Posterior vena cava (tissue), 2 donors: Measurements from ENCODE around the gene SYK. TPM values are rescaled to one million over a fixed set of nuclear protein-coding genes. Genes with fewer than 3 reads are reported as not detected.
"Not testable (repeated sequence)": the region's sequence is repeated elsewhere in the genome, so short reads cannot be mapped to it uniquely, and the experiment has no call there.

Experiments
- DNase-seq: peaks from one replicate; pipeline ENCODE4 v3.0.0-alpha.2; 2020; ENCODE audit warnings: low spot score
- intact Hi-C, 2 donors: fragments of 100-400 bp; cut with DNase I; formaldehyde crosslinking; loops; one replicate each; pipeline versions ENCODE4 v1.14.1 to v1.14.2; 2022 to 2023
- long read RNA-seq, 2 donors: library from polyadenylated mRNA; unstranded; transcript quantifications; one replicate each; pipeline ENCODE4 v2.0.0, GENCODE V29; 2020 to 2021
- total RNA-seq, 2 donors: library from RNA; stranded (reverse); fragmentation: NEBNext Ultra II Directional; extraction: Animal tissue kit (Norgen Biotek cat#: 25700); gene quantifications; one replicate each; pipeline ENCODE4 v1.2.1, GENCODE V29; 2021
- donor health status: DM: yes; HTN: yes; CAD: no.
- donor health status: DM: yes; HTN: yes; CAD: no.

The SYK gene
- 10 to 100 TPM; 13.2 to 19.5 TPM for total RNA-seq
- long read RNA-seq, donor 1, full-length matches to known transcripts: 9 of 21 reads
- long read RNA-seq, donor 1, partial matches to known transcripts: 6 of 21 reads
- long read RNA-seq, donor 1, other reads (novel, unspliced or antisense): 6 of 21 reads
- long read RNA-seq, donor 2, full-length matches to known transcripts: 13 of 24 reads
- long read RNA-seq, donor 2, partial matches to known transcripts: 7 of 24 reads
- long read RNA-seq, donor 2, other reads (novel, unspliced or antisense): 4 of 24 reads

DNA sequence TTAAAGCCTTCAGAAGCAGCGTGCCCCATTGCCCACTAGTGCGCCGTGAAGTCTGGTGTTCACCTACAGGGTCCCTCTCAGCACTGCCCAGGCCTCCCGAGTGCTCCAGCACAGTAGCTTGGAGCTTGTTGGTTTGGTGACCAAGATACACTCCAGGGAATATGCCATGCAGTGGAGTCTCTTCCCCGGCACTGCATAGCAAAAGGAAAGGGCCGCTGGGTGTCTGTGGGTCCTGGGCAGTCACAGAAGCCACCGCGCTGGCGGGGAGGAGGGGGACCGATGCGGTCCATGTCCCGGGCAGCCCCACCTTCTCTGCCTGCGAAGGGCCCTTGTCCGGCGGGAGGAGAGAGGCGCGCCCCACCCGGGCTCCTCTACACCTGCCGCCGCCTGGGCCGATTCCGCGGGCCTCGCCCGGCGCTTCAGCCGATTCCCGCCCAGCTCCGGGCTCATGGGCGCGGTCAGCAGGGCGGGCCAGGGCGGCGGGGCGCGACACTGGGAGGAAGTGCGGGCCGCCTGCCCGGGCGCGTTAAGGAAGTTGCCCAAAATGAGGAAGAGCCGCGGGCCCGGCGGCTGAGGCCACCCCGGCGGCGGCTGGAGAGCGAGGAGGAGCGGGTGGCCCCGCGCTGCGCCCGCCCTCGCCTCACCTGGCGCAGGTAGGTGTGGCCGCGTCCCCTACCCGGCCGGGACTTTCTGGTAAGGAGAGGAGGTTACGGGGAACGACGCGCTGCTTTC is at the start of gene SYK:
TSS of gene SYK (plus strand) at position 579 of the 732 bp plus-strand sequence. CDS start 42,080 bp downstream, outside the sequence.
- peak; percentile 92 for DNase-seq
- intact Hi-C loops: no loop called here

DNA sequence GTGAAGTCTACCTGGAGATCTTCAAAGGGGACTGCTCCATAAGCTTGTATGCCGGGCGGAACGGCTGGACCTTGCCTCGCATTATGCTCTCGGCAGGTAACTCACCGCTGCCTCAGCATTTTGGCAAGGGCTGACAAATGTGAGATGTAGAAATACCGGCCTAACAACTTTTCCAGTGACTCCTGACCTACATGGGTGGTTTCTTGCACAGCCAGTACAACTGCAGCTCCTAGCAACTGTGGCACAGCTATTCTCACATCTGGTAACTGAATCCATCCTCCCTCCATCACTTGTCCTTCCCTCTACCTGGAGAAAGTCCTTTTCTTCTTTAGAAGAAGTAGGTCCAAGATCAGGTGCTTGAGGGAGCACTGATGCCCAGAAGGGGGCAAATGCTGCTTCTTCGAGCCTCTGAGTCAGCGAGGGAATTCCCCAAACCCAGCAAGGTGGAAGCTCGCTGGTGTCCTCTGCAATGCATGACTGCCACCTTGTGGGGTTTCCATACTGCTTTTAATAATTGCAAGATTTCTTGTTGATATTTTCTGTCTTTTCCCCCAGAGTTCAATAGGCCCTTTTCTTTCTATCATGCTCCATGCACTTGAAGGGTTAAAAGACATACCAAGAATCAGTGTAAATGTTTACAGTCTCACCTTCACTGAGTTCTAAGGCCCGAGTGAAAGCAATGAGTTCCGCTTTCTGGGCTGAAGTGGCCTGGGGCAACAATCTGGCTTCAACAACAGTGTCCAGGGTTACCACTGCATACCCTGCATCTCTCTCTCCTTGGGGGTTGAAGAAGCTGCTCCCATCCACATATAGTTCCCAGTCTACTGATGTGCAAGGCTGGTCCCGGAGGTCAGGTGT is 45.9 kb upstream of the SYK start:
- intact Hi-C loops, DNase-seq: not testable (repeated sequence)

DNA sequence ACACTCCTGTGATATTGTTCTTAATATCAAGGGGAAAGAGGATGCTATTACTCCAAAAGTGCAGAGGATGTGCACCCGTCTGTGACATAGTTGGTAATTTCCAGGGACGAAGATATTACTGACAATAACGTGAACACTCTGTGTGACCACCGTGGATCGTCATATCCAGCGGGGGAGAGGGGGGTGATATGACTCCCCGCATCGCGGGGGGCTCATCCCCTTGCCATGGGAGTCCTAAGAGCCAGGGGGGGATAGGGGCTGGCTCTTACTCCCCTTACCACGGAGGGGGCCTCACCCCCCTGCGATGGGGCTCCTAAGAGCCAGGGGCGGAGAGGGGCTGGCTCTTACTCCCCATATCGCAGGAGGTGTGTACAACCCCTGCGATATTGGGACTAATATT is 41.0 kb upstream of the SYK start:
- intact Hi-C loops, DNase-seq: not testable (repeated sequence)

DNA sequence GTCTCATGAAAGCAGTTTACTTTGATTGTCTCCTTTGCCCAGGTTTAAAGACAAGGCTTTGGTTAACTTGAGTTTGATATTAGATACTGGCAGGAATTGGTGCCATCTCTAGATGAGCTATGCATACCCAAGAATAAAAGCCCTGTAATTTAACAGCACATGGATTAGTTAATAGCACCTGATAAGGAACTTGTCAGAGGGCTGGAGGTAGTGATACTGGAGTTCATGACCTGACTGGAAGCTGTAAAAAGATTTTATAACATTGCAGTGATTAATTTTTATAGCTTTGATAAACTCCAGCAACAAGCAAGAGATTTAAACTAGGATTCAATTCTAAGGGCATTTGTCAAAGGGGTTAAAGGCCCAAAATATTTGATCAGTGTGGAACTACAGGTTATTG is 34.9 kb upstream of the SYK start:
- intact Hi-C loops: no loop called here
- DNase-seq: no peak

DNA sequence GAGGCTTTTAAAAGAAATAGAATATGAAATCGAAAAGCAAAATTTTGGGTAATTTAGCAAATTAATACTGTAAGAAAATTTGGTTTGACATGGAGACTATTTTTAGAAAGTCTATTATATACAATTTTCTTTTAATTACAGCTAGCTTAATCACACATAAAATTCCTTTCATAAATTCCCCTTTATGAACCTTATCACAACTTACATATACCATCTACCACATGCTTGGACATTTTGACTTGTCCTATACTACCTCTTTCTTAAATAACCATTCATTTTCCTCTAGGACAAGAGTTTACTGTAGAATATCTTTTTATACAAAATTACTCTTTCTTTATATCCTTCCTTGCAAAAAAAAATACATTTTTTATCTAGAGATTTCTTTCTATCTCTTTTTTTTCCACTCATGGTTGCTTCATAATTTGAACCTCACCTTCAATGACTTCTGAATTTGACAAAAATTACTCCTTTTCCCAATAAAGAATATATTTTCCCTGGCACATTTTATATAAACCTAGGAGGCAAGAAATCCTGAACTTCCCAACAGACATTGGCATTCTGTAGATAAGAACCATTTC is 34.0 kb upstream of the SYK start:
- no peak for DNase-seq
- intact Hi-C loops: no loop called here

DNA sequence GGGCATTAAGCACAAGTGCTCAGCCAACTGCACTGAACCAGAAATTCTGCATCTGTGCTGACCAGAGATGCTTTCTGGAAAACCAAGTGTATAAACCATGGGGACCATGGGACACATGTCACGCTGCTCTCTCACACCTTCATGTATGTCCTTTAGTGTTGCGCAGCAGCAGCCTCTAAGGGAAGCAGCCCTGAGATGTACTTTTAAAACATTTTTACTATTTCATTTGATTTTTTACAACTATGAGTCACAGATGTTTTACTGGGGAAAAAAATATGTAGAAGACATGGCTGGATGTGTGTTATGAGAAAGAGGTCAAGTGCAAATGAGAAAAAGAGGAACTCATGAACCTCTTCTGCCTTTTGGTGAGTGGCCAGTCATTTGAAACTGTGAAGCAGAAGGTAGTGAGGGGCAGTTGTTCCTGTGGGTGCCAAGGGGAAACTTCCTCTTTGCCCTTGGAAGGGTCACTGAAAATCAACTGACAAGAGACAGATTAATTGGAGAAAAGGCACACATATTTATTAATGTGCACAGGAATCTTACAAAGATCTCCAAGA is 31.4 kb upstream of the SYK start:
- DNase-seq: no peak
- intact Hi-C loops: no loop called here

DNA sequence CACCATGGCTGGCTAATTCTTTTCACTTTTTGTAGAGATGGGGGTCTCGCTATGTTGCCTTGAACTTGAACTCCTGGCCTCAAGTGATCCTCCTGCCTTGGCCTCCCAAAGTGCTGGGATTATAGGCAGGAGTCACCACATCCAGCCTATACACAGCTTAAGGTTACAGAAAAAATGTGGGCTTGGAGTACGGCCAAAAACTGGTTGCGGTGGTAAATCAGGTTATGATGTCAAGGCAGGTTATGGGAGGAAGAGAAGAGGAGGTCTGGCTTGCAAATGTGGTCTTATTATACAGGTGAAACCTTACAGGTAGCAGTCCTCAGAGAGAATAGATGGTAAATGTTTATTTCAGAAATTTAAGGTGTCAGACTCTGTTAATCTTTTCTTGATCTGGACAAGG is 30.7 kb upstream of the SYK start:
- no peak for DNase-seq
- intact Hi-C loops: no loop called here

DNA sequence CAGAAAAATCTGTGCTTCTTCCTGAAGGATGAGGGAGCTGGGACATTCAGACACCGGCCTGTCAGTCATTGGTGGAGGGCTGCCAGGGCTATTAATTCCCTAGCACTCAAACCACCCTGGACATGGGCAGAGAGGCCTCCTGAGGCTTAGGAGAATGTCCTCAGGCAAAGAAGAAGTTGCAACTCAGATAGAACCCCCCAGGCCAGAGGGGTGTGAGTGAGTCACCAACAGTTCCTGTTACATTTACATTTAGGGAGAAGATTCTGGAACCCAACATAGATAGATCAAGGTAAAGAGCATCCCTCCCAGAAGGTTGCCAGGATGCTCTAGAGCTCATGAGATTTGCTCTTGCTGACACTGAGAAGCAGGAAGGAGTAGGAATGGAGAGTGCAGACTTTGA is 29.2 kb upstream of the SYK start:
- intact Hi-C loops: no loop called here

DNA sequence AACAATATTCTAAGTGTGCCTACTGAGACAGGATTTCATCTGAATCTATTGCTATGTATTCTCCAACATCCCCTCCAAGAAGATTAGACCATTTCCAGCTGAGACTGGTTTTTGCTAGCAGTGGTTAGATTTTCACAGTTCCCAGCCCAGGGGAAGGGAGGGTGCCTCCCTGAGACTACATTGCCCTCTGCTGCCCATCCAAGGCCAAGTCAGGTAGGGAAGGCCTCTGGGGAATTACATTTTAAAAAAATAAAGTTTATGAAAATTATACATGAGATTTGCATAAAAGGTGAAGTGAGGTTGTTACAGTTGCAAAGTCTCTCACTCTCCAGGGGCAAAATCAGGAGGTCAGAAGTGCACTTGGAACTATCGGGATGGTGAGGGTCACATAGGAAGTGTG is 28.0 kb upstream of the SYK start:
- intact Hi-C loops: no loop called here
- DNase-seq: no peak

More for the DNA sequence above, 29.2 kb upstream of the SYK start:
- DNase-seq: no peak

DNA sequence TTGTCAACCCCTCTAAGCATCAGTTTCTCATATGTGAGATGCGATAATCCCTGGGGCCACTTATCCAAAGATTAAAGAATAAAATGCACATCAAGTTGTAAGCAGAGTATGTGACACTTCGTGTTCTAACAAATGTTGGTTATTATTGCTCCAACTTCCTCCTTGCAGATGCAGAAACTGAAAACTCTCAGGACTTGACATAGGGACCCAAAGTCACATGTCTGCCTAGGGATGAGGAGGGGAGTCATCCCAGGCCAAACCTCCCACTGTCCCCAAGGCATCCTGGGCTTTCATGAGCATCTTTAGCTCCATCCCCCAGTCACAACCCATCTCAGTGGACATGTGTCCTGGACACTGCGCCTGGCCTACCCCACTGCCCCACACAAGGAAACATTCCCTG is 27.5 kb upstream of the SYK start:
- DNase-seq: no peak
- intact Hi-C loops: no loop called here

DNA sequence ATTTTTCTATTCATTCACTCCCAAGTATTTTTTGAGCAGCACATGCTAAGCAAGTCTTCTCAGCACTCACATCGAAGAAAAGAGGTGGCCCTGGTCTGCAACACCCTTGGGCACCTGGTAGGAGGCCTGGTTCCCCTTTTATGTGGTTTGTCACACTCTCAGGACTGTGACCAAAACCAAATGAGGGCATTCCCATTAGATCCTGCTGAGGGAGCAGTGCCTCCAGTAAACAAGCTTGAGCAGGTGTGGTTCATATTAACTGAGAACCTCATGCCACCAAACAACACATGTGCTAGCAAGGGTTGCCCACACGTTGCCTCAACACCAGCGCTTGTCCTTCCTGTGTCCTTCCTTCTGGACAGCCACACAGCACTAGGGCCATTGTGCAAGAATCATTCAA is 26.9 kb upstream of the SYK start:
- intact Hi-C loops: loop anchor here in 1 of 2 donors (5.0 kb wide), 1 partner anchor 1398 kb away; no protein-coding TSS in a partner anchor
- no peak for DNase-seq

DNA sequence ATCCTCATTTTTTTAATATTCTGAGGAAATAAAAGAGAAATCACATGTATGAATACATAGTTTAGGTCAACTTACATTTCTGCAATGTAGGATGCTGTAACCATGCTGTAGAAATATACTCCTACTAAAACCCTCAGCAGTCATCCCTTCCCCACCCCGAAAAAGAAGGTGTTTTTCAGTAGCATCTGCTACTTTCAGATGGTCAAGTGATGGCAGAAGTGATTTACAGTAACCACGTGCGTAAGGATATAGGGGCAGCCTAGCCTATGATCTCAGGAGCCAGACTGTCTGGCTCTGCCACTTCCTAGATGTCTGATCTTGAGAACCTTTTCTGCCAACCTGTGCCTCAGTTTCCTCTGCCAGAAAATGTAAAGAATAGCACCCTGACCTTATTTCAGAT is 26.0 kb upstream of the SYK start:
- no peak for DNase-seq
- intact Hi-C loops: loop anchor here in 1 of 2 donors (5.0 kb wide), 1 partner anchor 1397 kb away; no protein-coding TSS in a partner anchor

DNA sequence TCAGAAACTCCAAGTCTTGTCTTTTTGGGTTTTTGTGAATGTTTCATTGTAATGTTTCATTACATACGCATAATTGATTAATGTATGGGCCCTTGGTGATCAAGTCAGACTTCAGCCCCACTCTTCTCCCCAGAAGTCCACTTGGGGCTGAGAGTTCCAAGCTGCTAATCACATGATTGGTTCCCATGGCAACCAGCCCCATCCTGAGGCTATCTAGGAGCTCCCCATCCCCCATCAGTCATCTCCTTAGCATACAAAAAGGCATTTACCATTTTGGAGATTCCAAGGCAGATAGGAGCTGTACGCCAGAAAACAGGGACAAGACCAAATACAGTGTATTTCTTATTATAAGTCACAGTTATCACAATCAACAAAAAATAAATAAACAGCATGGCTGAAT is 22.9 kb upstream of the SYK start:
- intact Hi-C loops: loop anchor here in 1 of 2 donors (5.0 kb wide), 1 partner anchor 1394 kb away; no protein-coding TSS in a partner anchor
- no peak for DNase-seq

DNA sequence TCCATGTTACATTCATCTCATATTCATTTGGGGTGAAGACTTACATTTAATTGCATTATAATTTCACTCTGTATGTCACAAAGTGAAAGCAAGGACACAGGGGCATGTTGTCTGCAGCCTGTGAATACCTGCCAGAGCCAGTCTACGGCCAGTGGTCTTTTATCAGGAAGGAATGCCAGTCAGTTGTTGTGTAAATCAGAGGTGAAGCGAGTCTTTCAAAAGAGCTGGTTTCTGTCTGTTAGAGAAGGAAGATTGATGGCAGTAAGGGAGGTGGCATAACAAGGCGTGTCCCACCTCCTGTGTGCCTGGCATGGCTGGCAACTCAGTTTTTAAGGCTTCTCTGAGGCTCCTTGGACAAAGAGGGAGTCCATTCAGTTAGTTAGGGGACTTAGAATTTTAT is 18.1 kb upstream of the SYK start:
- intact Hi-C loops: no loop called here
- no peak for DNase-seq

DNA sequence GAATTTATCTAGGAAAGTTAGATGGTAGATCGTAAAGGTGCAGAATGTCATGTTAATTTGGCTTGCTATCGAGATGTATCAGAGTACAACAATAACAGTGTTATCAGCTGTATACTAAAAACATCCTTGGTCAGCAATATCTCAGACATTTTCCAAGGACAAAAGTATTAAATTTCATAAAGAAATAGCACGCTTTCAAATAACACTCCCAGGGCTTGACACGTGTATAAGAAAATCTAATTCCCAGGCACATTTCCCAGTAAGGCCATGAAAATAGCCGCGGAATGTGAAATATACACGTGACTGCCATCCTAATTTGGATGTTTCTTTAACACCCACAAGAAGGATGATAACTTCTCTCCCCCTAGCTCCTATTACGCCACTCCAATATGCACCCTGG is 17.7 kb upstream of the SYK start:
- intact Hi-C loops: no loop called here
- no peak for DNase-seq

DNA sequence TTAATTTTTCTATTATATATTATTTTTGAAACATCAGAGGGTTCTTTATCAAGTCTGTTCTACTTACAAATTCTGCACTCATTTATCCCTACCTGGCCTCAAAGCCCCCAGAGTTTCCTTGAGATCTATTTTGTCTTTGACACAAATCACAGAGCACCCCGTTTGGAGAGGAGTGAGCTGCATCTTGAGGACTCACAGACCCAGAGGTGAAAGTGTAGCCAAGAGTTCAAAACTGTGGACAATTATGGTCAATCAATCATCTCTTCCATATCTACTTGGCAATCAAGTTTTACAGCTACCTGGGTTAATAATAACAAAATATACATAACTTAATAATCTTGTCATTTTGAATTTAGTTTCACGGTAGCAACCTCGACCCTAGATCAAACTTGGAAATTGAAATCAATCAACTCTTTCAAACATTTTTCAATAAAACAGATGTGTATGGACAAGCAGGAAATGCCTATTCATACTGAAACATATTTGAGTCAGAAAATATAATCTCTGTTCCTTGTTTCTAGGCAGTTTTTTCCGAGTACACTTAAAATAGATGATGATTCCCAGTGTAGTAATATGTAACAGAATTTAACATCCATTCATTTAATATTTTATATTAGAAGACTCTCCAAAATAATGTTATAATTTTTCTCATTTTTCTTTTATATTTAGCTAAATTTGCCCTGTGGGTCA is 13.7 kb upstream of the SYK start:
- intact Hi-C loops: no loop called here
- DNase-seq: no peak

DNA sequence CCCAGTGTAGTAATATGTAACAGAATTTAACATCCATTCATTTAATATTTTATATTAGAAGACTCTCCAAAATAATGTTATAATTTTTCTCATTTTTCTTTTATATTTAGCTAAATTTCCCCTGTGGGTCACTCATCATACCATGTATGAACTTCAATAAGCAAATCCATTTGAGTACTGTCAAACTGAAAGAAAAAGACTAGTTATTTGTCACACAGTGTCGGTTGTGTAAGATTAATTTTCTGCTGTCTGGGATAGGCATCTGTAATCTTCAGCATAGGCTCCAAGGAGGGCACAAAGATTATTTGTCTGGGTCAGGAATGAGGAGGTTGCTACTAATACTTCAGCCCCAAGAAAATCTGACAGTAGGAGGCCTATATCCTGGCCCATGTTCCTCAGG is 13.1 kb upstream of the SYK start:
- intact Hi-C loops, DNase-seq: not testable (repeated sequence)

DNA sequence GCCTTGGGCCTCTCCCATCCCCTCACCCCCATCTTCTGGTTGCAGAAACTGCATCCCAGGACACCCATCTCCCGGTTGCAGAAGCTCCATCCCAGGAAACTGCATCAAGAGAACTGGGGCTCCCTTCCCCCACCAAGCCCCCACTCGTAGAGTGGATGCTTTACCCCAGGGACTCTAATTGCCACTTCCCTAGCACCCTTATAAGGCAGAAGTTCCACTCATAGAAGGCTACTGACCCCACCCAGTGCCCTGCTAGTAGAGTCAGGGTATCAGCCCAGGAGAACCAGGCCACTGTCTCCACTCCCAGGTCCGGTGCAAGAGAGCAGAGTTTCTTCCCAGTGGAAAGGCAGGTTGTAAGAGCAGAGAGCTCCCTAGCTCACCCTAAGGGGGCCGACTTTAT is 12.2 kb upstream of the SYK start:
- DNase-seq: no peak
- intact Hi-C loops: no loop called here

DNA sequence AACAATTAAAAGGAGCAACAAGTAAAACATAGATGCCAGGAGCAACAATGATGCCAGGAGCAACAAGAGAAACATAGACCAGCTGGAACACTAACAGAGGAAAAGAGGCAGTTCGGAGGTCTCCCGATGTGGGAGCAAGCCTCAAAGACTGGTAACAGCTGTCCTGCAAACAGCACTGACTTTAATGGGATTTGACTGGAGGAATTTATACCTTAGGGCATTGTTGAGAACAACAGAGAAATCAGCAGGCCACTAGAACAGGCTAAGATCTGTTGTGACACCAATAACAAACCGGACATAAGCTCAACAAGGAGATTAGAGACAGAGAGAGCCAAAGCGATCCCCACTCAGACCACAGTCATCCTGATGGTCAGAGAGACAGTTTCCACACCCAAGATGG is 11.8 kb upstream of the SYK start:
- no peak for DNase-seq
- intact Hi-C loops: no loop called here
